ENCODE data around the gene GRAMD1A.
"Not testable (repeated sequence)": the region's sequence is repeated elsewhere in the genome, so short reads cannot be mapped to it uniquely, and the experiment has no call there.

GRAMD1A gene

DNA sequence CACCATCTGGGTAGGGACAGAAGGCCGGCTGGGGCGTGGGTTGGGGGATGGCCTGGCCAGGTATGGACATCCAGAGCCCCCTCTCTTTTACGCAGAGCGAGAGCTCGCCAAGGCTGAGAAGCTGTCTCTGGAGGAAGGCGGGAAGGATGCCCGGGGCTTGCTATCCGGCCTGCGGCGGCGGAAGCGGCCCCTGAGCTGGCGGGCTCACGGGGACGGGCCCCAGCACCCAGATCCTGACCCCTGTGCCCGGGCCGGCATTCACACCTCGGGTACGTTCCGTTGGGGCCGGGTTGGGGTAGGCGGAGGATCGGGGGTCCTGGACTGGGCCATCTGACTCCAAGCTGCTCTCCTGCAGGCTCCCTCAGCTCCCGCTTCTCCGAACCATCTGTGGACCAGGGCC is 21.5 kb downstream of the GRAMD1A start:
- DNase-seq = no peak

DNA sequence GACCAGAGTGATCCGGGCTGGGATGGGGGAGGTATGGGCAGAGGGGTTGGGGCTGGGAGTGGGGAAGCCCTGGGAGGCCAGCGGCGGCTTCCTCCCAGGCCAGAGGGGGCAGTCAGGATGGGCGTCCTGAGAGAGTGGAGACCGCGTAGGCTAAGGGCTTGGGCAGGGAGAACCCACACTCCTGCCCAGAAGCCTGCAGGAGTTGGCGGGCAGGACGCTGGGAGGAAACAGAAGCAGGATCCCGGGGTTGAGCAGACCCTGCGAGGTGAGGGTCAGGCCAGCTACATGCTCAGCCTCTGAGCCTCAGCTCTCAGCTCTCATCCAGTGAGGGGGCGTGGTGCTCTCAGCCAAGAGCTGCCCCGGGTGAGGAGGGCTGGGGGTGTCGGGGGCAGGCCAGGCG is 22.3 kb downstream of the GRAMD1A start:
- DNase-seq = no peak

DNA sequence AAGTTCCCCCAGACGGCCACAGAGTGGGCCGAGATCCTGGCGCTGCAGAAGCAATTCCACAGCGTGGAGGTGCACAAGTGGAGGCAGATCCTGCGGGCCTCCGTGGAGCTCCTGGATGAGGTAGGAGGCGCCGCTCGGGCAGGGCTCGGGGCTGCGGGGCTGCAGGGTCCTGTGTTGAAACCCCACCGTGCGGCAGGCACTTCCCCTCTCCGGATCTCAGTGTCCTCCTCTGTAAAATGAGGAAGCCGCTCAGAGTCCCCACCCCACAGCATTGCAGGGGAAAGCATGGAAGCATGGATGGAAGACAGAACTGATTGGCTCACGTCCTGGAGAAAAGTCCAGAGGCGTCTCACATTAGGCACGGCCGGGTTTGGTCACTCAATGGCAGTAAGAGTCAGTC is 23.3 kb downstream of the GRAMD1A start:
- DNase-seq = no peak

DNA sequence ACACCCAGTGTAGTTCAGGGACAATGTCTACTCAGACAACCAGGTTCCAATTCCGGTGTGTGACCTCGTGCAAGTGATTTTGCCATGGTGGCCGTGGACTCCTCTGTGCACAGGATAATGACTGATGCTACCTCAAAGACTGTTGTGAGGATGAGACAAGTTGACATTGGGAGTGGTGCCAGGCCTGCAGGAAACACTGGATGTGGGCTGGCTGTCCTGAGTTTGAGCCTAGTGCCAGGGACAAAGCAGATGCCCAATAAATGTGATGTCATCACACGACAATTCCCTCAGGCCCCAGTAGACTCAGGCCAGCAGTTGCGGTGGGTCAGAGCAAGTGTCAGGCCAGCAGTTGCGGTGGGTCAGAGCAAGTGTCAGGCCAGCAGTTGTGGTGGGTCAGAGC is 24.0 kb downstream of the GRAMD1A start:
- no peak for DNase-seq

DNA sequence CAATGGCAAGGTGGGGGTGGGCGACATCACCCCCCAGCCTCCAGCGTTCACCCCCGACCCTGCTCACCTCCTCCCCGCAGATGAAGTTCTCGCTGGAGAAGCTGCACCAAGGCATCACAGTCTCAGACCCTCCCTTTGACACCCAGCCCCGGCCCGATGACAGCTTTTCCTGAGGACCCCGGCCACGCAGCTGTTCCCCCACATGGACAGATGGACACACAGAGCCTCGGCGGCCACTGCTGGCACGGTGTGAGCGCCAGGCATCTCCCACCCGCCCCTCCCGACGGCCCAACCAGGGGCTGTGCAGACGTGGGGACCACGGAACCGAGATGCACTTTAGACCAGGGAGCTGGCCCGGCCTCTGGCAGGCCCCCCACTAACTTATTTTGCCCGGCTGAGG is 25.8 kb downstream of the GRAMD1A start:
- no peak for DNase-seq

DNA sequence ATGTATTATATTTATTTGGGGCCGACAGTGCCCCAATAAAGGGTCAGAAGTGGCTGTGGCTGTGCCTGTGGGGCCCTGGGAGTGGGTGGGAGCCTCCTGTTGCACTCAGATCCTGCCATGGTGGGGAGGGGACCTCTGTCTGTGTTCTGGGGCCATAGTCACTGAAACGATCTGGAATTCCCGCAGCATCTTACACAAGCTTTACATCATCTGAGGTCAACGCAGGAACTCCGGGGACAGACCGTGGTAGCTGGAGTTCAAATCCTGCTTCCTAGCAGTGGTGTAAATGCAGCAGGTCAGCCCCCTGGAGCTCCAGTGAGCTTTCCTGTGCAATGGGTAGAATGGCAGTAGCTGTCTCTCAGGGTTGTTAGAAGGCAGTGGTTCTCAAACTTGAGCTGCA is 26.3 kb downstream of the GRAMD1A start:
- DNase-seq = no peak

DNA sequence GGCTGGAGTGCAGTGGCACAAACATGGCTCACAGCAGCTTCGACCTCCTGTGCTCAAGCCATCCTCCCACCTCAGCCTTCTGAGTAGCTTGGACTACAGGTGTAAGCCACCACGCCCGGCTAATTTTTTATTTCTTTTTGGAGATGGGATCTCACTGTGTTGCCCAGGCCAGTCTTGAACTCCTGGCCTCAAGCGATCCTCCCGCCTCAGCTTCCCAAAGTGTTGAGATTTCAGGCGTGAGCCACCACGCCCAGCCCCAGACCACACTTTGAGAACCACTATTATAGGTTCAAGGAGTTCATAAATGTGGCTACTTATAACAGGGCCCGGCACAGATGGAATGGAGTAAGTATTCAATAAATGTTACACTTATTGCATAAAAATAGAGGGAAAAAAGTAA is 26.9 kb downstream of the GRAMD1A start:
- no peak for DNase-seq

DNA sequence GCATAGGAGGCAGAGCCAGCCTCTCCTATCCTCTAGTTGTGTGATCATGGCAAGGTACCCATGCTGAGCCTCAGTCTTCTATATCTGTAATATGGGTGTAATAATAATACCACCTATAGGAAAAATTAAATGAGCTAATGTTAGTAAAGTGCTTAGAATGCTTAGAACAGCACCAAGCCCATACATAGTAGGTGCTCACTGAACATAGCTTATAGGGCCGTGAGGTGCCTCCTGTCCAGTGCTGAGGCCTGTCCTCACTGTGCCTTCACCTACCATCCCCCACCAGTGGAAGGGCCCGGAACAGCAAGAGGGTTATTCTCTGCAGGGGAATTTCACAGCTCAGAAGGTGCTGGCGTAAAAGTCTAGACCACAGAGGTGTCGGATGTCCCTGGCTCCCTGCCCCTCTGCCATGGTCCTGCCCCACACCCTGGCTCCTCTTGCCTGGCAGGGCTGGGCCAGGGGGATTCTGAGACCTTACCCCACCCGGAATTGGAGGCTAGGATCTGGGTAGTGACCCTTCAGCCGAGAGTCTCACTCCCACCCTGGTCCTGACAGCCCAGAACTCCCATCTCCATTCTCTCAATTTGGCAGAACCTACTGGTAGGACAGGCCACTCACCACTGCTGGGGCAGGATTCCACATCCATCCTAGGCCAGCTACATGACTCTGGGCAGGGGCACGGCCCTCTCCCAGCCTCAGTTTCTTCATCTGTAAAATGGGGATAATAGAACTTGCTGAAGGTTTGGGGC is 27.9 kb downstream of the GRAMD1A start:
- no peak for DNase-seq

DNA sequence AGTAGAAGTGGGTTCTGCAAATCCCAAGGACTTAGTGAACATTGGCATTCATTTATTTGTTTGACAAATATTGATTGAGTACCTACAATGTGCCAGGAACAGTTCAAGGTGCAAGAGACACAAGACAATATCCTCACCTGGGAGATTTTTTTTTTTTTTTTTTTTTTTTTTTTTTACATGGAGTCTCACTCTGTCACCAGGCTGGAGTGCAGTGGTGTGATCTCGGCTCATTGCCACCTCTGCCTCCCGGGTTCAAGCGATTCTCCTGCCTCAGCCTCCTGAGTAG is 28.4 kb downstream of the GRAMD1A start:
- DNase-seq = not testable (repeated sequence)

DNA sequence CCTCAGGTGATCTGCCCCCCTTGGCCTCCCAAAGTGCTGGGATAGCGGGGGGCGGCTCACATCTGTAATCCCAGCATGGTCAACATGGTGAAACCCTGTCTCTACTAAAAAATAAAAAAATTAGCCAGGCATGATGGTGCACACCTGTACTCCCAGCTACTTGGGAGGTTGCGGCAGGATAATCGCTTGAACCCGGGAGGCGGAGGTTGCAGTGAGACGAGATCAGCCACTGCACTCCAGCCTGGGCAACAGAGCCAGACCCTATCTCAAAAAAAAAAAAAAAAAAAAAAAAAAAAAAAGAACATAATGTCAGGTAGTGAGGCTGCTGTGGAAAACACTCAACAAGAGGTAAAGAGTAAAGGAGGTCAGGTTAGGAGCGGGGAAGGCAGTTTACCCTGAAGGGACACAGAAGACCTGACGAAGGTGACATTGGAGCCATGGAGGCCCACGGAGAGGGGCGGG is 29.2 kb downstream of the GRAMD1A start:
- not testable (repeated sequence) for DNase-seq

DNA sequence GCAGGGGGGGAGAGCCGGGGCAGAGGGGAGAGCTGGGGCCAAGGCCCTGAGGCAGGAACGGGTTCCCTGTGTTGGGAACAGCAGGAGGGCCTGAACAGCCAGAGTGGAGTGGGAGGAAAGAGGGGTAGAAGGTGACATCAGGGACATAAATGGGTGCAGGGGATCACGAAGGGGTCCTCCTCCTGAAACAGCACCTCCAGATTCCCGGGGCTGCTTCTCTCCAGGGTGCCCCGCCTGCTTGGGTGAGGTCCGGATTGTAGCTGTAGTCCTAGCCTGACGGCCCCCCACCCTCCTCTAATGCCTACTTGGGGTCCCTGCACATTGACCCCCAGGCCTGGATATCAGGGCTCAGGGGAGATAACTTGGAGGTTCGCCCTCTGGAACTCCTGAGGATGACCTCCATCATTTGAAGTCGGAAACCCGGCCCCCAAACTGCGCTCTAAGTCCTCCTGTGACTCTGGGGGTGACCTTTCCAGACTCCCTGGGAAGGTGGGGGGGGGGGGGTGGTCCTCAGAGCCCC is 29.7 kb downstream of the GRAMD1A start:
- DNase-seq = no peak

DNA sequence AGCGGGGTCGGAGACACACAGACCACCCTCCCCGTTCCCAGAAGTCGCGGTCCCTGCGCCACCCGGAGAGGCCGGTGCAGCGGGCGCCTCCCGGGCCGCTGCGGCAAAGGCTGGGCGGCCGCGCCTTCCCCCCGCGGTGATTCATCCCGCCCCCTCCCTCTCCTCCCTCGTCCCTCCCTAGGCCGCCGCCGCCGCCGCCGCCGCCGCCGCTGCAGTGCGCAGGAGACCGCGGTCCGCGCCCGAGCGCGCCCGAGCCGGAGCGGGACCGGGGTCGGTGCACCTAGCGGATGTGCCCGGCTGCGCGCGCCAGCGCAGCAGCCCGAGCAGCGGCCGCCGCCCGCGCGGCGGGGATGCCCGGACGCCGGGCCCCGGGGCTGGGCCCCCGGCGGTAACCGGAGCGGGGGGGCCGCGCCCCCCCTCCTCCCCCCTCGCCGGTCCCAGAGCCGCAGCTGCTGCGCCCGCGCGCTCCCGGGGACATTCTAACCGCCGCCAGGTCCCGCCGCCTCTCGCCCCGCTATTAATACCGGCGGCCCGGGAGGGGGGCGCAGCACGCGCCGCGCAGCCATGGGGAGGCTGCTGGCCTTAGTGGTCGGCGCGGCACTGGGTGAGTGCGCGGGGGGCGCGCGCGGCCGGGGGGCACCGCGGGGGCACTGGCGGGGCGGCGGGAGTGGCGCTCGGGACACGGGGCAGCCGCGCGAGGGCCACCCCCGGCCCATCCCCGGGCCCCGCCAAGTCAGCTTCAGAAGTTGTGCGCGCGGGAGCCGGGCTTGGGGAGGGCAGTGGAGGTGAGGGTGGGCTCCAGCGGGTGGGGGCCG is 30.3 kb downstream of the GRAMD1A start, which contains the start of gene SCN1B:
SCN1B (plus strand) TSS at position 214 of the 815 bp plus-strand sequence; CDS start at position 565, 351 bp downstream.
- no peak for DNase-seq

DNA sequence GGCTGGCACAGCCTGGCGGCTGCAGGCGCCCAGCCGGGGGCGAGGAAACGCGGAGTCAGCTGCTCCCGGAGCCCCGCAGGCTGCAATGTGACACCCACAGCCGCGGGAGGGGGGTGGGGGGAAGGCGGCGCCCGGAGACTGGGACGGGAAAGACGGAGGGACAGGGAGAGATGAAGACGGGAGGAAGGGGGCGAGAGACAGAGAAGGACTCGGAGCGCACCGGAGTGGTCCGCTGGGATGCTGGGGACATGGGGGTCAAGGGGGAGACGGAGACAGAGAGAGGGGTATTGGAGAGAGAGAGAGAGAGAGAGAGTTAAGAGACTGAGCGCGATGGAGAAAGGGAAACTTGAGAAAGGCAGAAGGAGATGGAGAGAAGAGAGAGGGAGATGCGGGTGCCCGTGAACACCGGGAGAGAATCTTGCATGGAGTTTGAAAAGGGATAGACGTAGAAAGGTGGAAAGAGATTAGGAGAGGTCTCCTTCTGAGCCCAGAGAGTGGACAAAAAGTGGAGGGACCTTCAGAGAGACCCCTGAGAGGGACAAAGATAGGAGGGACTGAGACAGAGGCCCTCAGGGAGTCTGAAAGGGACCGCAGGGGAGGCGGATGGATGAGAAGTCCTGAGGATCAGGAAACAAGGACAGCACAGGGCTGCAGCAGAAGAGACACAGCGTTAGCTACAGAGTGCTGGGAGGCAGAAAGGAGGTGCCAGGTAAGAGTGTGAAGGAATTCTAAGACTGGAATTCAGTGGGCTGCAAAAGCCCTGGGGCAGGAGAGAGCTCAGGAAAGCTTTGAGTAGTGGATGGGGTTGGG is 31.2 kb downstream of the GRAMD1A start:
- DNase-seq = no peak

DNA sequence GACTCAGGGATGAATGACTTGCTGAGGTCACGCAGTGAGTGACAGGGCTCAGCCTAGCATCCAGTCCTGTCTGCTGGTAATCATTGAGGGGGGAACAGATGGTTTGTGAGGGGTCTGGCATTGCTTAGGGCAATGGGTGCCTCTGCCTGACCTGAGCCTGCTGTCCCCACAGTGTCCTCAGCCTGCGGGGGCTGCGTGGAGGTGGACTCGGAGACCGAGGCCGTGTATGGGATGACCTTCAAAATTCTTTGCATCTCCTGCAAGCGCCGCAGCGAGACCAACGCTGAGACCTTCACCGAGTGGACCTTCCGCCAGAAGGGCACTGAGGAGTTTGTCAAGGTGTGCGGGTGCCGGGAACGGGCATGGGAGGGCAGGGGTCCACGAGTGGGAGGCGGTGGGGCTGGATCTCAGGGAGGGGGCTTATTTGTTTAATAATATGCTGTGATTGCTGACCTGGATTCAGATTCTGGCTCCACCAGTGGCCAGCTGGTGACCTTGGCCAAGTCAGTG is 32.3 kb downstream of the GRAMD1A start:
- no peak for DNase-seq

DNA sequence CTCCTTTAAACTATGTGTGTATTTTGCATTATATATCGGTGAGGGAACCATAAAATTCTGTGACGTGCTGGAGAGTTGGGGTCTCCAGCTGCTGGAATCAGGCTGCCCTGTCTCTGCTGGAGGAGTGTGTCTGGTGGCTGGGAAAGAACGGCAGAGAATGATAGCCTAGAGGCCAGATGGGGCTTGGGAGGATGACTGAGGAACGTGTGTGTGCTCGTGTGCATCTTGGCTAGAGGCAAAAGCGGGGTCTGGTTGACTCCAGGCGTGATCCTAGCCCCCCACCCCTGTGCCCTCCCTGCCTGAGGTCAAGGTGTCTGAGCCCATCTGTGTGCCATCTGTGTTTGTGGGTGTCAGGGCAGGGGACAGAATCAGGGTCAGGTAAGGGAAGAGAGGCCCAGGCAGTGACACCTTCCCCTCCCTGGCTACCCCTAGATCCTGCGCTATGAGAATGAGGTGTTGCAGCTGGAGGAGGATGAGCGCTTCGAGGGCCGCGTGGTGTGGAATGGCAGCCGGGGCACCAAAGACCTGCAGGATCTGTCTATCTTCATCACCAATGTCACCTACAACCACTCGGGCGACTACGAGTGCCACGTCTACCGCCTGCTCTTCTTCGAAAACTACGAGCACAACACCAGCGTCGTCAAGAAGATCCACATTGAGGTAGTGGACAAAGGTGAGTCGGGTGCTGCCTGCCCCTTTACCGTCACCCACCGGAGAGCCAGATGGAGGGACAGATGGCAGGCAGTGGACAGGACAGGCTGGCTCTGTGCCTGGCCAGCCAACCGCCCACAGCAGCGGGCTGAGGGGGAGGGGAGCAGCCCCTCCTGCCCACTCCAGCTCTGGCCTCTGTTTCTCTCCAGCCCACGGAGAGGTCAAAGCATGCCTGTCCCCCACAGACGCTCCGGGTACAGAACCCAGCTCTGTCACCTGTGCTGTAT is 33.2 kb downstream of the GRAMD1A start:
- DNase-seq = no peak

DNA sequence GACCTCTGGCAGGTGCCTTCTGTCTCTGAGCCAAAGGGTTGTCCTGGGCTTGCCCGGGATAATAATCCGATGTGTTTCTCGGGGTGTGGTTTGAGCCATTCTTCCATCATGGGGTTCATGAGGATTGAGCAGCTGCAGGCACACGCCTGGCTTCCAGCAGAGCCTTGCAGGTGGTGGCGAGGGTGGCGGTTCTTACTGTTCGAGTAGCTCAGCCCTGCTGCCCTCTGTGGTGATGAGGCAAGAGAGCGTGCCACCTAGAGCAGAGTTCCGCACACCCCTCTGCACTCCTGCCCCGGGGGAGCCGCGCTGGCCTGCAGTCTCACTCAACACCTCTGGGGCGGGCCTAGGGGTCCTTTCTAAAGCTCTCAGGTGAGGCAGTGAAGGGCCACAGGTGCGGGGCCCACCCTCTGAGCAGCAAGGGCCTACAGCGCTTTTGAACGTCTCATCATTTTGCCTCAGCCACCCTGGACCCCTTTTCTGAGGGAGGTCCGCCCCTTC is 33.9 kb downstream of the GRAMD1A start:
- DNase-seq = no peak

DNA sequence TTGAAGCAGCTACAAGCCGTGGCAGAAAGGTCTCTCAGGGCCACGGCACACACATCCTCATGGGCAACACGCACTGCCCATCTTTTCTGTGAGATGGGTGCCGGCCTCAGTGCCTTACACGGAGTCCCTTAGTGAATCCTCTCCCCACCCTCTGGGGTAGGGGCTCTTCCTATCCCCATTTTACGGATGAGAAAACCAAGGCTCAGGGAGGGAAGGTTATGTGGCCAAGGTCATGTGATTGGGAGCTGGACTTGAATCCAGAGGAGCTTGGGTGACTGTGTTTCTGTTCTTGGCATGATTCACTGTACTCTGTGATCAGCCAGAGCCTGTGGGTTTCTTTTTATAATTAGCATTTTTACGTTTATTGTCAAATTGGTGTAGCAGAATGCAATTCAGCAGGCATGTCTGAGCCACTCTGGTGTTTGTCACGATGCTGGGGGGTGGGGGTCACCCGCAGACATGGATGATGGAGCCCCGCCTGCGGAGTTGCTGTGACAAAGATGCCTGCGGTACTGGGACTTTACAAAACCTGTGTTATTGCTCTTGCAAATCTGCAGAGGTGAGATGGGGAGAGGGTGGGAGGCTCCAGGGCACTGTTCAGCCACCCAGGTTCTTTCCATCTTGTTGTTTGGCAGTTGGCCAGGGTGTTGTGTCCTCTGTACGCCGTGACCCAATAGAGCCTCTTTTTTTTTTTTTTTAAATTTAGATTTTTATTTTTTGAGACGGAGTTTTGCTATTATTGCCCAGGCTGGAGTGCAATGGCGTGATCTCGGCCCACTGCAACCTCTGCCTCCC is 34.7 kb downstream of the GRAMD1A start:
- no peak for DNase-seq

DNA sequence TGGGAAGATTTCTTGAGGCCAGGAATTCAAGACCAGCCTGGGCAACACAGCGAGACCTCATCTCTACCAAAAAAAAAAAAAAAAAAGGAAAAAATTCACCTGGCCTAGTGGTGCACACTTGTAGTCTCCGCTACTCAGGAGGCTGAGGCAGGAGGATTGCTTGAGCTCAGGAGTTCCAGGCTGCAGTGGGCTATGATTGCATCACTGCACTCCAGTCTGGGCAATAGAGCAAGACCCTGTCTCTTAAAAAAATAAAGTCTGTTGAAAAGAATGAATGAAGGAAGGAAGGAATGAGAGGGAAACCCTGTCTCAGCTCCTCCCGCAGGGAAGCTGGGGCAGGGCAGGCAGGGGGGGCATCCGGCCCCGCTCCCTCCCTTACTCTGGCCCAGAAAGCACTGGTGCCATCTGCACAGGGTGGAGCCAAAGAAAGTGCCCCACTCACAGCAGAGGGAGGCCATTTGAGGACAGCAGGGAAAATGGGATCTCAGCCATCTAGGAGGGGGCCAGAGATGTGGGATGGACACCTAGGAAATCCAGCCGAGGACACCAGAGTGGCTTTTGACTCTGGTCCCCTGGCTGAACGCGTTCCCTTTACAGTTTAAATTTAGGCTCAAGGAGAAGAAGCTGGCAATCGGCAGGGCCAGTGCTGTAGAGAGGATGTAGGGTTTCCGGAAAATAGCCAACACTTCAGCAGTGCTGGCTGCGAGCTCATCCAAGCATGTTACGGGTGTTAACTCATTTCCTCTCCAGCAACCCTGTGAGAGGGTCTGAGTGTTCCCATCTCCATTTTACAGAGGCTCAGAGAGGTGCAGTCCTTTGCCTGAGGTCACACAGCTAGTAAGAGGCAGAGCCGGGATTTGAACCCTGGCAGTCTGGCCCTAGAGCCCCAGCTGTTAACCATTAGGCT is 37.8 kb downstream of the GRAMD1A start:
- DNase-seq = no peak

DNA sequence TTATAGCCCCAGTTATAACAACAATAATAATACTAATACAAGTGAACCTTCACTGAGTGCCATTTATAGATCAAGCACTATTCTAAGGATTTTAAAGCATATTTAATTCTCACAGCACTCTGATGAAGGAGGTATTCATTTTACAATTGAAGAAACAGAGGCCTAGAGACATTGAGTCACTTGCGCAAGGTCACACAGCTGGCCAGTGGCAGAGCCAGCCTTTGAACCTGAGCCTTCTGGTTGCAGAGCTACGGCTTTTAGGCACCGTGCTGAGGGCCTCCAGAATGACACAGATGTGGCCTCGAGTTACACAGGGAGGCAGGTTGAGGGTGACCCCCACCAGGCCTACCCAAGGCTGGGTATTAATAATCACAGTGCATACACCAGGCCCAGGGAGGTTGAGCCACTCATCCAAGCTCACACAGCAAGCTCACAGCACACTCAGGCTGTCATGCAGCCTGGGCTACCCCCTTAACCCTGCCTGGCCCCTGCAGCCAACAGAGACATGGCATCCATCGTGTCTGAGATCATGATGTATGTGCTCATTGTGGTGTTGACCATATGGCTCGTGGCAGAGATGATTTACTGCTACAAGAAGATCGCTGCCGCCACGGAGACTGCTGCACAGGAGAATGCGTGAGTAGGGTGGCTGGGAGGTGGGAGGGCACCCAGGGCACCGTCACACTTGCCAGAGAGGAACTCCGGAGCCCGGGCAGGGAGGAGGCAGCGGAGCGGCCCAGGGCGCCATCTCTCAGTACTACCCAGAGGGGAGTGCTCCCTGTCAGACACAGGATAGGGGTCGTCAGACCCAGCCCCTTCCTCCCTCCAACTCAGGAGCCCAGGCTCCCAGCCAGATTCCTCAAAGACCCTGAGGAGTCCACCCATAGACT is 38.7 kb downstream of the GRAMD1A start:
- DNase-seq = no peak

All from kidney glomerular epithelial cell (primary cell).